ENCODE results near the gene KCNJ10.

Gene KCNJ10

DNA sequence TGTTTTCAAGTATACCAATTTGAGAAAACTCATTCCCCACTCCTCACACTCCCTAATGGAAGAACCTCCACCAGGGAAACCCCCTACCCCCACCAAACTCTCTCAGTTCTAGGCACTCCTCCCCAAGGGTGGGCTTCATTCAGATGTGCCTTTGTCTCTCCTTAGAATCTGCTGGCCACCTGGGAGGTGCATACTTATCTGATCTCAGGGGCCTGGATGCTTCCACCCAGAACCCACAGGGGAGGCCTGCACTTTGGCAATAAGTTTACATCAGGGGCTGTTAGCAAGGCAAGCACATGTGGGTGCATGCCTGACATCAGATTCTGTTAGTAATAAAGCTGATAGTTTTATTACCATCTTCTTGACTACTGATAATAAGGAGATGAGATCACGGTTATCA lies 83.4 kb downstream of the KCNJ10 start:
- TF ChIP-seq, protein P1, sequence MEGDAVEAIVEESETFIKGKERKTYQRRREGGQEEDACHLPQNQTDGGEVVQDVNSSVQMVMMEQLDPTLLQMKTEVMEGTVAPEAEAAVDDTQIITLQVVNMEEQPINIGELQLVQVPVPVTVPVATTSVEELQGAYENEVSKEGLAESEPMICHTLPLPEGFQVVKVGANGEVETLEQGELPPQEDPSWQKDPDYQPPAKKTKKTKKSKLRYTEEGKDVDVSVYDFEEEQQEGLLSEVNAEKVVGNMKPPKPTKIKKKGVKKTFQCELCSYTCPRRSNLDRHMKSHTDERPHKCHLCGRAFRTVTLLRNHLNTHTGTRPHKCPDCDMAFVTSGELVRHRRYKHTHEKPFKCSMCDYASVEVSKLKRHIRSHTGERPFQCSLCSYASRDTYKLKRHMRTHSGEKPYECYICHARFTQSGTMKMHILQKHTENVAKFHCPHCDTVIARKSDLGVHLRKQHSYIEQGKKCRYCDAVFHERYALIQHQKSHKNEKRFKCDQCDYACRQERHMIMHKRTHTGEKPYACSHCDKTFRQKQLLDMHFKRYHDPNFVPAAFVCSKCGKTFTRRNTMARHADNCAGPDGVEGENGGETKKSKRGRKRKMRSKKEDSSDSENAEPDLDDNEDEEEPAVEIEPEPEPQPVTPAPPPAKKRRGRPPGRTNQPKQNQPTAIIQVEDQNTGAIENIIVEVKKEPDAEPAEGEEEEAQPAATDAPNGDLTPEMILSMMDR (IDR thresholded peaks at IDR 0.05; ENCODE audit: control insufficient read depth, extremely low read depth, insufficient read depth): no peak
- H3K4me3 ChIP-seq (ENCODE audit: low read depth, low read length): no peak overlapping the region
- DNase-seq (ENCODE audit: low read depth): no peak

DNA sequence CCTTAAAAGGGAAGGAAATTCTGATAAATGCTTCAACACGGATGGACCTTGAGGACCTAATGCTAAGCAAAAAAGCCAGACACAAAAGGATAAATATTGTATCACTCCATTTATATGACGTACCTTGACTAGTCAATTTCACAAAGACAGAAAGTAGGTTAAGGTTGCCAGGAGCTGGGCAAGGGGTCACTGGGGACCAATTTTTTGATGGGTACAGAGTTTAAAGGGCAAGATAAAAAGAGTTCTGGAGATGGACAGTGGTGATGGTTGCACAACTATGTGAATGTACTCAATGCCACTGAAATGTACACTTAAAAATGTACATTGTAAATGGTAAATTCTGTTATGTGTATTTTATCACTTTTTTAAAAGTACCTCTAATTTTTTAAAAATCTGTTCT lies 83.9 kb downstream of the KCNJ10 start:
- TF ChIP-seq, protein P1 (IDR thresholded peaks at IDR 0.05; ENCODE audit: control insufficient read depth, extremely low read depth, insufficient read depth): no peak
- no peak for DNase-seq (ENCODE audit: low read depth)
- H3K4me3 ChIP-seq (ENCODE audit: low read depth, low read length): no peak overlapping the region

DNA sequence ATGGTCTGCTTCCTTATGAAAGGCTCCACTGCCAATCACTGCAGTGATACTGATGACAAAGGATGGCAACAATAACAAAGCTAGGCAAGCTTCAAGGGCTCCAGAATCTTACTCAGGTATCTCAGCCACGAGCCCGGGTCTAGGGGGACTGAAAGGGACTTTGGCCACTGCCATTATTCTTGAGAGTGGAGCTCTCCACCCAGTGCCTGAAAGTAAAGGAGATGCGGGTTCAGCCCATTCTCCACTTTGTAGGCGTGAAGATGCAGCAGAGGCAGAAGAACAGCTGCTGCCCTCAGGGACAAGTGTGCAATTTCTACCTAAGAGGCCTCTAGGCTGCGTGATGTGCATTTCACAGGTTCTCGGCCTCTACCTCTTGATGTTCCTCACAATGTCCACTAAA lies 84.5 kb downstream of the KCNJ10 start:
- no peak overlapping the region for H3K4me3 ChIP-seq (ENCODE audit: low read depth, low read length)
- DNase-seq (ENCODE audit: low read depth): no peak
- TF ChIP-seq, protein P1 (IDR thresholded peaks at IDR 0.05; ENCODE audit: control insufficient read depth, extremely low read depth, insufficient read depth): no peak

DNA sequence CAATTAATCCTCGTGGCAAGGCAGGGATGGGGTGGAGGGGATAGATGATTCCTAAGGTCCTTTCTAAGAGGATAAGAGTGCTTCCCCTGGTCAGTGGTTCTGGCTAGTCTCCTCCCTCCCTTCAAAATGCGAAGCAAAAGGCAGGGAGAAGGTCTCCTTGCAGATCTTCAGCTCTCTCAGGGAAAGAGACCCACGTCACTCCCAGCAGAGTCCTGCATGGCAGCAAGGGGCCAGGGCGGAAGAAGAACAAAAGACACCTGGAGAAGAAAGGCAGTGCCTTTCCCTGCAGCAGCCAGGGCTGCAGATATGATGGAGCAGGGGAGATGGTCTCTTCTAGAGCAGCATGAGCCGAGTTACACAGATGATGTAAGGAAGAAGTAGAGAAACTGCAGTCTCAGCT lies 86.3 kb downstream of the KCNJ10 start:
- no peak for DNase-seq (ENCODE audit: low read depth)
- no peak overlapping the region for H3K4me3 ChIP-seq (ENCODE audit: low read depth, low read length)
- TF ChIP-seq, protein P1 (IDR thresholded peaks at IDR 0.05; ENCODE audit: control insufficient read depth, extremely low read depth, insufficient read depth): no peak

DNA sequence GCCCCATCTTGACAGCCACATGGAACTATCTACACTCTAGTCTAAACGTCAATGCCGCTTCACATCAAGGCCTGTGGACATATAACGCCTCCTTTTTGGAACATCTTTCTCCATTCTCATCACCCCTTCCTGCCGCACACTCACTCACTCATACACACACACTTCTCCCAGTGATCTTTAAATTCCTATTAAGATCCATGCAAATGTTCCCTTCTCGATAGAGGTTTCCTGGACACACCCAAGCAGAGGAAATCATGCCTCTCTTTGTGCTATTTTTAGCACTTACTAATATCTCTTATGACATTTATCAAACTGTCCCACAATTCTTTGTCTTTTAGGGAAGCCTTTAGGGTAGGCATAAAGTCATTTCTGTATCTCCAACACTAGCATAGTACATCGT lies 87.7 kb downstream of the KCNJ10 start:
- no peak for DNase-seq (ENCODE audit: low read depth)
- TF ChIP-seq, protein P1 (IDR thresholded peaks at IDR 0.05; ENCODE audit: control insufficient read depth, extremely low read depth, insufficient read depth): no peak
- no peak overlapping the region for H3K4me3 ChIP-seq (ENCODE audit: low read depth, low read length)

DNA sequence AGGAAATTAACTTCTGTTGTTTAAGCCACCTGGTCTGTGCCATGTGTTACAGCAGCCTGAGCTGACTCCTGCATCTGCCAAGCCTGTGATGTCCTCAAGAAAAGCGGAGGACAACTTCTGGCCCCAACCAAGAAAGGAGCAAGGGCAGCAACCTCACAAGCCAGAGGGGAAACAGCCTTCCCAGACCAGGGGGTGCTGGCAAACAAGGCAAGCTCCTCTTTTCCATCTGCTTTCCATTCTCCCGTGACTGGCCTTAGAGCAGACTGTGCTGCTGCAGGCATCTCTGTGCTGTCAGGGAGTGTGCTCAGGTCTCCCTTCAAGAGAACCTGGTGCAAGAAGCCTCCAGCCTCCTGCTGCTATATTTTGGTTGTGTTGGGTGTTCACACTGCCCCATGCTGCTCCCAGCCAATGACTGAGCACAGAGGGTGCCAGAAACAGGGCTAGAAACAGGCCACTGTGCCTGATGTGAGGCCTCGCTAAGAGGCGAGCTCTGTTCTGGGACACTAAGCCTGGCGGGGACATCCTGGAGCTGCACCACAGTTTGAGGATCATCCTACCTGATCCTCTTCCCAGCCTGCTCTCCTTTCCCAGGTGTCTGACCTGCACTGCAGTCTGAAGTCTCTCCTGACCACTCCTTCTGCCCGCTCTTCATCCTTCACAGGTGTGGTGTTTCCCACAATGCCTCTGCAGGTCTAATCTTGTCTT lies 88.5 kb downstream of the KCNJ10 start:
- no peak for DNase-seq (ENCODE audit: low read depth)
- H3K4me3 ChIP-seq (ENCODE audit: low read depth, low read length): no peak overlapping the region
- TF ChIP-seq, protein P1 (IDR thresholded peaks at IDR 0.05; ENCODE audit: control insufficient read depth, extremely low read depth, insufficient read depth): no peak

DNA sequence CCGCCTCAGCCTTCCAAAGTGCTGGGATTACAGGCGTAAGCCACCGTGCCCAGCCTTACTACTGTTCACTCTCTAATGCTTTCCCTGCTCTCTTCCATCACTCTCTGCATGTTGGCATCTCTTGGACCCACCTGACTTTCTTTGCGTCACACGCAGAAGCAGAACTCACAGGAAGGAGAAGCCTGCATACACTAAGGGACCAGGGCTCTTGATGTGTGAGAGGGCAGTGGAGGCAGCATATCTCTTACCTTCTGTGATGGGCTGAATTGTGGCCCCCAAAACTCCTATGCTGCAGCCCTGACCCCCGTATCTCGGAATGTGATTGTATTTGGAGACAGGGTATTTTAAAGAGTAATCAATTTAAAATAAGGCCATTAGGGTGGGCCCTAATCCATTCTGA lies 89.2 kb downstream of the KCNJ10 start:
- no peak overlapping the region for H3K4me3 ChIP-seq (ENCODE audit: low read depth, low read length)
- TF ChIP-seq, protein P1 (IDR thresholded peaks at IDR 0.05; ENCODE audit: control insufficient read depth, extremely low read depth, insufficient read depth): no peak
- no peak for DNase-seq (ENCODE audit: low read depth)

All from LNCaP clone FGC (cell line).